MG63 (cell line): Measurements from ENCODE around the gene DGCR8. TPM values are rescaled to one million over a fixed set of nuclear protein-coding genes. Genes with fewer than 3 reads are reported as not detected.
A peak's percentile ranks its signal among the peaks of the same experiment; 100 is the strongest.

Experiments
- DNase-seq: peaks from one replicate; pipeline ENCODE4 v3.0.0-alpha.2; 2020
- H3K27me3 ChIP-seq: fragments of 250-450 bp; sonication (Bioruptor Pico); 2 replicates; pipeline ENCODE4 v1.5.1; 2020; ENCODE audit warnings: mild to moderate bottlenecking, moderate library complexity
- H3K36me3 ChIP-seq: fragments of 250-450 bp; sonication (Bioruptor Pico); 2 replicates; pipeline ENCODE4 v1.5.1; 2020; ENCODE audit warnings: mild to moderate bottlenecking, moderate library complexity
- H3K4me3 ChIP-seq: fragments of 250-450 bp; sonication (Bioruptor Pico); 2 replicates; pipeline ENCODE4 v1.5.1; 2020; ENCODE audit warnings: mild to moderate bottlenecking, moderate library complexity
- H3K9me3 ChIP-seq: fragments of 250-450 bp; sonication (Bioruptor Pico); 2 replicates; pipeline ENCODE4 v1.5.1; 2020; ENCODE audit warnings: mild to moderate bottlenecking, moderate library complexity
- total RNA-seq: library from RNA; depleted of rRNA; stranded (reverse); fragments of >200 nt; shearing (Covaris generic); gene quantifications from 2 replicates; pipeline ENCODE4 v1.2.3, GENCODE V29; 2014; ENCODE audit warnings: low replicate concordance

The DGCR8 gene
- total RNA-seq, 1 experiment from 2014 or later, result 31.0 TPM

DNA sequence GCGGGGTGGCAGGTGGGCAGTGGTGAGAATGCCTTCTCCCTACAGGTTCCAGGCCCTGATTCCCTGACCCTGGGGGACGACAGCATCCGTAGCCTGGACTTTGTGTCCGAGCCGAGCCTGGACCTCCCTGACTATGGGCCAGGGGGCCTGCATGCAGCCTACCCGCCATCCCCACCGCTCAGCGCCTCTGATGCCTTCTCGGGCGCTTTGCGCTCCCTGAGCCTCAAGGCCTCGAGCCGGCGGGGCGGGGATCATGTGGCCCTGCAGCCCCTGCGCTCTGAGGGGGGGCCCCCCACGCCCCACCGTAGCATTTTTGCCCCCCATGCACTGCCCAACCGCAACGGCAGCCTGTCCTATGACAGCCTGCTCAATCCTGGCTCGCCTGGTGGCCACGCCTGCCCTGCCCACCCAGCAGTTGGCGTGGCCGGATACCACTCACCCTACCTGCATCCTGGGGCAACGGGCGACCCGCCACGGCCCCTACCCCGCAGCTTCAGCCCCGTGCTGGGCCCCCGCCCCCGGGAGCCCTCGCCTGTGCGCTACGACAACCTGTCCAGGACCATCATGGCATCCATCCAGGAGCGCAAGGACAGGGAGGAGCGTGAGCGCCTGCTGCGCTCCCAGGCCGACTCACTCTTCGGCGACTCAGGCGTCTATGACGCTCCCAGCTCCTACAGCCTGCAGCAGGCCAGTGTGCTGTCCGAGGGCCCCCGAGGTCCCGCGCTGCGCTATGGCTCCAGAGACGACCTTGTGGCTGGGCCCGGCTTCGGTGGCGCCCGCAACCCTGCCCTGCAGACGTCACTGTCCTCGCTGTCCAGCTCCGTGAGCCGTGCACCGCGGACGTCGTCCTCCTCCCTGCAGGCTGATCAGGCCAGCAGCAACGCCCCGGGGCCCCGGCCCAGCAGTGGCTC is 62.9 kb downstream of the DGCR8 start:
- no peak for DNase-seq
- Histone ChIP-seq H3K27me3 (no peaks in the 10 kb centered on the region), H3K9me3 (no peaks in the 10 kb centered on the region), H3K4me3 (no peak overlapping the region), H3K36me3 (peaks cover 5% of the 10 kb centered on the region)

DNA sequence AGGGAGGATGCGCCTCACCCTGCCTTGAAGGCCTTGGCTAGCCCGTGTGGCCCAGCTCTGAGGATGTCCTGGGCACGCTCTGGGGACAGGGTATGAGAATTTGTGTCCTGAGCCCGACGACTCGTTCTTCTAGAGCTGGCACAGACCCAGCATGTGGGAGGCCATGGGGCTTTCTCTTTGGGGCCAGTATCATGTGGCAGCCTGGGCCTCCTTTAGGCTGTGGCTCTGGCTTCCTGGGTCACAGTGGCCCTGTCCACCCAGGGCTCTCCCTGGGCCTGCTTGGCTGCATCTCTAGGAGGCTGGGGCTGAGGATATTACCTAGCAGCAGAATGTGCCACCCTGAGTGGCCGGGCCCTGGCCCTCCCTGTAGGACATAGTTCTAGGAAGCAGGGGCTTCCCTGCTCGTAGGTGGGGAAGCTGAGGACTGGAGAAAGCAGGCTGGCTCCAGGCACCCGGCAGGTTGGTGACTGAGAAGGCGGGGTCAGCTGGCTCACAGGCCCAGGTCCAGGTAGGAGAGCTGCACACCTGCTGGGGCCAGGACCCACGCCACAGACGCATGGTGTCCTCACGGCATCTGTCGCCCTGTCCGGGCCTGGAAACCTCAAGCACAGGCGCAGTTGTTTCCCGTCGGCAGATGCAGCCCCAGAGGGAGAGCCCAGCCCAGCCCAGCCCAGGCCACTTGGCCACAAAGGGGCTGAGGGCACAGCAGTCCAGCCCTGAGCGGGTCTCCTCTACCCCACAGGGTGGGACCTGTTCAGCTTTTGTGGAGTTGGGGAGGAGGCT is 64.0 kb downstream of the DGCR8 start:
- Histone ChIP-seq H3K4me3 (no peak overlapping the region), H3K27me3 (no peaks in the 10 kb centered on the region), H3K36me3 (peaks cover 5% of the 10 kb centered on the region), H3K9me3 (no peaks in the 10 kb centered on the region)
- DNase-seq, result no peak

DNA sequence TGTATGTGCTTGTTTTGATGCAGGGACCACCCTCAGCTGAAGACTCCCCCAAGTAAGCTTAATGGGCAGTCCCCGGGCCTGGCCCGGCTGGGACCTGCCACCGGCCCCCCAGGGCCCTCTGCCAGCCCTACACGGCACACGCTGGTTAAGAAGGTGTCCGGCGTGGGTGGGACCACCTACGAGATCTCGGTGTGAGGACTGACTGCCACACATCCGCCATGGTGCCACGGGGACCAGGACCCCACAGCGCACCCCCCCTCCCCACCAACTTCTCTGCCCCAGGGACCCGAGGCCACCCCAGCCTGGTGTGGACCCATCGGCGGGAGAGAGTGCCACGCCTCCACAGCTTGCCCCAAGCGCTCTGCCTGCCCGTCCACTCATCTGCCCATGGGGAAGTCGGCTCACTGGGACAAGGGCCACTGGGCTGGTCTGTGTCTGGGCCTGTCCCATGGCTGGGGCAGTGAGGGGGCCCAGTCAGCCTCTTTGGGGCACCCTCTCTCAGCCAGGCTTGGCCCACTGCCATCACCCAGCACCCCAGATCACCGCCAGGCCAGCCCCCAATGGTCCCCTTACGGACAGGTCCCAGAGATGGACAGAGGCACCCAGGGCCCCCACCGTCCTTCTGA is 65.3 kb downstream of the DGCR8 start:
- no peak for DNase-seq
- H3K36me3 ChIP-seq, result peaks cover 2% of the 10 kb centered on the region; the same call in 1 of the 2 replicates
- no peaks in the 10 kb centered on the region for H3K27me3 ChIP-seq

DNA sequence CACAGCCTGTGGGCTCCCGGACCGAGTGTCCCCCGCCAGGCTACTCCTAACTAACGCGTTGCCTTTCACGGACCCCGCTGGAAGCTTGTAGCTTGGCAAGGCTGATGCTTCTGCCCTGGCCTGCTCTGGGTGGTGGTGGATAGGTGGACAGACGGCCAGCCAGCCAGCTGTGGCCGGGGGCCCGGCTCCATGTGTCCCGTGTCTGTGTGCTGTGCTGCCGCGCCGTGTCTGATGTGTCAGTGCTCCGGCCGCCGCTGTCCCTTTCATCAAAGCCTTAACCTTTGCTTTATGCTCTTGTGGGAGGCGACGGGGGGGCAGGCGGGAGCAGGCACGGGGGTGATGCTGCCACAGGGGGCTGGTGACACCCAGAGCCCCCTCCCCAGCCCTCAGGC is 65.8 kb downstream of the DGCR8 start:
- Histone ChIP-seq H3K27me3 (no peaks in the 10 kb centered on the region), H3K4me3 (no peak overlapping the region)
- no peak for DNase-seq

More for the DNA sequence above, 65.3 kb downstream of the DGCR8 start:
- Histone ChIP-seq H3K9me3 (no peaks in the 10 kb centered on the region), H3K4me3 (no peak overlapping the region)

DNA sequence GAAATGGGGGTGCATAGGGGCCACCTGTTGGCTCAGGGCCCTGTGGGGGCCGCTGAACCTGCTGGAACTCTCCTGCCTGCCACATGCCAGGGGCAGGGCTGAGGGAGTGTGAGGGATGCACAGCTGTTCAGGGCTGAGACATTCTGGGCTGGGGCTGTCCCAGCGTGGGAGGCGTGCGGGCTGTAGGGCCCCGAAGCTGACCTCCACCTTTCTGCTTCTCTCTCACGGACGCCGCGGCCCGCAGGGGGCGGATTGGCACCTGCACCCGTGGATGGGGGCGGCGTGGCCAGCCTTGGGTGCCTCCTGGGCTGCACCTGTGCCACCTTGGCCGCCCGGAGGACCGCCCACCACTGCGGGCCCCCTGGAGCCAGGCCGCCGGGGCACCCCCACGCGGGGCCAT is 66.7 kb downstream of the DGCR8 start:
- no peaks in the 10 kb centered on the region for H3K9me3 ChIP-seq
- no peak overlapping the region for H3K4me3 ChIP-seq
- H3K27me3 ChIP-seq, result no peaks in the 10 kb centered on the region
- DNase-seq, result no peak
- H3K36me3 ChIP-seq, result no peaks in the 10 kb centered on the region

More for the DNA sequence above, 65.8 kb downstream of the DGCR8 start:
- Histone ChIP-seq H3K36me3 (no peaks in the 10 kb centered on the region), H3K9me3 (no peaks in the 10 kb centered on the region)

DNA sequence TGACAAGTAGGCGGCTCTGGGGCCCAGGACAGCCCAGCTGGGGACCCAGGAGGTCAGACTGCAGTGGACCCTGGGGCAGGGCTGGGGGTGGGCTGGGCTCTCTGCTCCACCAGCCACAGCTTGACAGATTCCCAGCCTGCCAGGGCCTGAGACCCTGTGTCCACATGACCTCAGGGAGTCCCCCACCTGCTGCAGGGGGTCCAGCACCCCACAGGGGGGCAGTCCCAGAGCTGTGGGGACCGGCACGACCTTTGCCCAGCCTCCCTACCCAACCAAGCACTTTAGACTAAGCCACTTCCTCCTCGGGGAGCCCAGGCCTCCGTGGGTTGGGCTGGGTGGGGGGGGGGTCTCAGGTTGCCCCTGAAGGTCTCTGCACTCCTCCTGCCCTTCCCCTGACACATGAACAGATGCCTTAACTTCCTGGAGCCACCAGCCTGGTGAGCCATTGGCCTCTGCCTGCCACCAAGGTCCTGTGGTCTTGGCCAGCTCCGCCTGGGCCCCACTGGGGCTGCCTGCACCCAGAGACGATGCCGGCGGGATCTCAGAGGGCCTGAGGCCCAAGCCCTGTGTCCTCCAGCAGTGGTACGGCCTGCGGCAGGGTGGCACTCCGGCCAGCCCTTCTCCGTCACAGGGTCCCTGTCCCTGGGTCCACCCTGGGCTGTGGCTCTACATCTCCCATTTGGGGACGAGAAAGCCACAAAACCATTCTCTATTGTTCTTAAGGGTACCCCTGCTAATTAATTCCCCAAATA is 67.4 kb downstream of the DGCR8 start:
- Histone ChIP-seq H3K4me3 (no peak overlapping the region), H3K9me3 (no peaks in the 10 kb centered on the region), H3K27me3 (no peaks in the 10 kb centered on the region), H3K36me3 (no peaks in the 10 kb centered on the region)
- no peak for DNase-seq

DNA sequence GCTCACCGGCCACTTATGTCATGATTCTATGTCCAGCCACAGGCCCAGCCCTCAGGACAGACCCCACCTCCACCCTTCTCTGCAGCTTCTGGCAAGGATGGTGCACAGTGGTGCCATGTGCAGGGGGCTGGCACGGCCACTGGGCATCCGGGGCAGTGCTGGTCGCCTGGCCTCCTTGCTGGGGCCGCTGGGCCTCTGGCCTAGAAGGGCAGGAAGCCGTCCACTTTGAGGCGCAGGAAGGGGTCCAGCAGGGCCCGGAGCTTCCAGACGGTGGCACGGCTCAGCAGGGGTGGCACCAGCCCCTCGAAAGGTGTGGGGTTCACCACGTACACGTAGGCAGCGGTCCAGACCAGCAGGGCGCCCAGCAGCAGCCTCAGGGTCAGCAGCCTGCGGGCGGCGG is 68.4 kb downstream of the DGCR8 start:
- Histone ChIP-seq H3K36me3 (no peaks in the 10 kb centered on the region), H3K4me3 (no peak overlapping the region), H3K27me3 (no peaks in the 10 kb centered on the region), H3K9me3 (no peaks in the 10 kb centered on the region)
- DNase-seq, result no peak

DNA sequence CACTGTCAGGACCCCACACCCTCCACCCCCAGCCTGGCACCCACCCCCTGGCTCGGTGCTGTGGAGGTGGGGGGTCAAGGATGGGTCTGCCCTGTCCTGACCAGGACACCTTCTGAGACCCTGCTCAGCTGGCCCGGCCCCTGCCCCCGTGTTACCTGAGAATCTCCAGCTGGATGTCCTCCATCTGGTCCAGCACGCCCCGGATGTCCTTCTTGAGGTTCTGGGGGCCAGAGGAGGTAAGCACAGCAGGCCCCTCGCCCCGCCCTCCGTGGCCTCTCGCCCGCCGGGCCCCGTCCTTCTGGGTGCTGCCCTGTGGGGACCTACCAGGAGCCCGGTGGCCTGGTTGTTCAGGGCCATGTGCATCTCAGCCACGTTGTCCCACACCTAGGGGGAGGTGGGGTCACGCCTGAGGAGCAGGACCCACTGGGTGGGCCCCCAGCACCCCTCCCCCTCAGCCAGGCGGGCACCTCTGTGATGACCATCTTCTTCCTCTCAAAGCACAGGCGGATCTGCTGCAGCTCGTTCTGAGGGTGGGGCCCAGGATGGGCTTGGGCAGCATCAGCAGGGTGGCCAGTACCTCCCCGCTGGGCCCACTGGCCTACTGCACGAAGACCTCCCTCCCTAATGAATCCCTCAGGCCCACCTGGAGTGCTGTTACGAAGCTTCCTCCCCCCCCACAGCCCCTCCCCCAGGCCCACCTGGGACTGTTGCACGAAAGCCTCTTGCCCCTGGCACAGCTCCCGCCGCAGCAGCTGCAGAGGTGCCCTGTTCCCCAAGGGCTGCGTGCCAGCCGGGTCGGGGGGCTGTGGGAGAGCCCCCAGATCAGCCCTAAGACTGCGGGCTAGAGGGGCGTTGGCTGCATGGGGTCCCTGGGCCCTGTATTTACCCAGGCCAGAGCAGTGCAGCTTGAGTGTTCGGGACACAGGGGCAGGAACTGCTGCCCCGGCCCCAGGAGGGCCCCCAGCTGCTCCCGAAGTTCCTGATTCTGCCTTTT is 69.5 kb downstream of the DGCR8 start:
- Histone ChIP-seq H3K4me3 (no peak overlapping the region), H3K9me3 (no peaks in the 10 kb centered on the region), H3K27me3 (no peaks in the 10 kb centered on the region), H3K36me3 (no peaks in the 10 kb centered on the region)
- DNase-seq, result no peak

DNA sequence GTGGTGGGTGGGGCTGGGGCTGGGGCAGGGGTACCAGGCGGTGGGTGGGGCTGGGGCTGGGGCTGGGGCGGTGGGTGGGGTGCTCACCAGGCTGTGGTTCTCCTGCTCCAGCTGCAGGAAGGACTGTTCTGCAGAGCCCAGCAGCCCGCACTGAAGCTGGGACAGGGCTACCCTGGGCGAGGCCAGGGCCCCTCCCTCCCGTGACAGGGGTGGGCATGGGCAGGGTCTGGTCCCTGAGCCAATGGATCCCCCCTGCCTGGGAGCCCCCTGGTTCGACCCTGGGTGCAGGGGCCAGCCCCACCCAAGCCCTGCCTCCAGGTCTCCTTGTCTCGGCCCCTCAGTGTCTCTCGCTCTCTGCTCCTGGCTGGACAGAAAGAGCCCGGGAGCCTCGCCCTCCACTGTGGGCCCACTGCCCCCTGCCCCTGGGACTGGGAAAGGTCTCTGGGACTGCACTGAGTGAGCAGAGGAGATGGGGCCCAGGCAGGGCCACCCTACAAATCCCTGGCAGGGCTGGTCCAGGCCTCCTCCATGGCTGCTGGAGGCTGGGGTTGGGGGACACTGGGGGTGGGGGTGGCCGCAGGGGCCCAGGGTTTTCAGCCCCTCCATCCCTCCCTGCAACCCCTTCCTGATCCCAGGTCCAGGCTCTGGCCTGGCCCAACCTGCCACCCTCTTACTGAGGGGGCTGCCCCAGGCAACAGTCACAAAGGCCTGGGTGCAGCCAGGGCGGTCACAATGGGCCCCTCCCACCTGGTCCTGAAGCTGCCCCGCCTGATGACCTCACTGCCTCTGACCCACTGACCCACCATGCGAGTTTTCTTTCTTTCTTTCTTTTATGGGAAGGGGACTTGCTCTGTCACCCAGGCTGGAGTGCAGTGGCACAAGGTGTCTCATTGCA is 70.6 kb downstream of the DGCR8 start, which contains the start of gene CCDC188:
Gene CCDC188, minus strand, starts transcription at position 675 of the 895 bp plus-strand sequence. Its CDS starts 69 bp downstream, at position 606.
- no peaks in the 10 kb centered on the region for H3K36me3 ChIP-seq
- no peak for DNase-seq
- H3K27me3 ChIP-seq, result no peaks in the 10 kb centered on the region
- no peaks in the 10 kb centered on the region for H3K9me3 ChIP-seq
- no peak within 1 kb of the TSS for H3K4me3 ChIP-seq

DNA sequence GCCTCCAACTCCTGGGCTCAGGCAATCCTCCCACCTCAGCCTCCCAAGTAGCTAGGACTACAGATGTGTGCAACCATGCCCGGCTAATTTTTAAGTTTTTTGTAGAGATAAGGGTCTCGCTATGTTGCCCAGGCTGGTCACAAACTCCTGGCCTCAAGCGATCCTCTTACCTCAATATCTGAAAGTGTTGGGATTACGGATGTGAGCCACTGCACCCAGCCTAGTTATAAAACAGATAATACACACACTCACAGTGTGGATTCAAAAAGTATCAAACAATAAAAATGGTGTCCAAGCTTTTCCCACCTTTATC is 71.2 kb downstream of the DGCR8 start:
- Histone ChIP-seq H3K9me3 (no peaks in the 10 kb centered on the region), H3K4me3 (no peak overlapping the region), H3K36me3 (no peaks in the 10 kb centered on the region), H3K27me3 (no peaks in the 10 kb centered on the region)
- no peak for DNase-seq

DNA sequence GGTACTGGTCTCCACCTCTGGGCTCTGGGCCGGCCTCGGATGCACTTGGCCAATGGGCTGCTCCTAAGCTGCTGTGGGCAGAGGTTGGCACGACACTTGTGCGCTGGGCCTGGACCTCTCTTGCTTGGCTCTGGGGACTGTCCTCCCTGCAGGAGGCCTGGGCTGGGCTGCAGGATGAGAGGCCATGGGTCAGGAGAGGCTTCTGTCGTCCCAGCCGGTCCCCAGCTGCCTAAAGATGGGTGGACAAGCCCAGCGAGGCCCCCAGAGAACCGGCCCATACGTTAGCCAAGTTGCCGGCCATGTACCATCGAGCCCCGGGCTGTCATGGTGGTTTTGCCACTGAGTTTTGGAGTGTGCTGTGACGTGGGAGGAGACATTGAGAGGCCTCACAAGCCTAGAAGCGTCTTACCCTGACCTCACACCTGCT is 72.4 kb downstream of the DGCR8 start:
- H3K27me3 ChIP-seq, result no peaks in the 10 kb centered on the region
- no peaks in the 10 kb centered on the region for H3K36me3 ChIP-seq
- DNase-seq, result no peak
- no peaks in the 10 kb centered on the region for H3K9me3 ChIP-seq
- H3K4me3 ChIP-seq, result no peak overlapping the region

DNA sequence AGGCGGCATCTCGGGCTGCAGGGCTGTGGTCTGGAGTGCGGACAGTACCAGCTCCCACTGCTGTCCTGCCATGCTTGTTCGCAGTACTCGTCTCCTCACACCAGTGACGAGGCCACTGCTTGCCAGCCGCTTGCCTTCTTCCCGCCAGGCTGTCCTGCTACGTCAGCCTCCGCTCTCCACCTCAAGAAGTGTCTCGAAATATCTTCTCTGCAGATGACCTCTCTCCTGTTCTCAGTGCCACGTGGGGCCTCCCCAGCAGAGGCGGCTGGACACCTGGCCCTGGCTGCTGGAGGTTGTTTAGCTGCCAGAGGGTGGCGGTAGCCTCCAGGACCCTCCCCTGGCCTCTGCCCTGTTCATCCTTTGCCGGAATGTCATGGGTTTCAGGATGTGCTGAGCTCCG is 73.9 kb downstream of the DGCR8 start:
- no peaks in the 10 kb centered on the region for H3K9me3 ChIP-seq
- H3K36me3 ChIP-seq, result no peaks in the 10 kb centered on the region
- DNase-seq, result no peak
- H3K27me3 ChIP-seq, result no peaks in the 10 kb centered on the region
- H3K4me3 ChIP-seq, result no peak overlapping the region

DNA sequence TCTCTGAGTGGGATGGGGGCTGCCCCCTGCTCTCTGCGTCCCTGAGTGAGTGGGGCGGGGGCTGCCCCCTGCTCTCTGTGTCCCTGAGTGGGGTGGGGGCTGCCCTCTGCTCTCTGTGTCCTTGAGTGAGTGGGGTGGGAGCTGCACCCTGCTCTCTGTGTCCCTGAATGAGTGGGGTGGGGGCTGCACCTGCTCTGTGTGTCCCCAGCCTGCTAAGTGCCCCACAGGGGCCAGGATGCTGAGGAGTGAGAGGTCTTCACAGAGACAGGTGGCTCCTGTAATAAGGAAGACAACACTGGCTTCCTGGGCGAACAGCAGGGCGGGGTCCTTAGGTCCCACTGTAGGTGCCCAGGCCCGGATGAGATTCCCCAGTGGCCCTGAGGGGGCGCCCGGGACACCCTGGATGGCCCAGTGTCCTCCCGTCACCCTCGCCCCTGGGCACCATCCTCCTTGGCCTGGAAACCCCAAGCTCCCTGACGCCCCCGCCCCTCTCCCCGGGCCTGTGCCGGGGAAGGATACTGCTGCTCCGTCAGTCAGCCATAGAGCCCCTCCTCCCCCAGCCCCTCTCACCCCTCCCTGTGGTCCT is 74.7 kb downstream of the DGCR8 start:
- H3K36me3 ChIP-seq, result no peaks in the 10 kb centered on the region
- no peak for DNase-seq
- no peaks in the 10 kb centered on the region for H3K27me3 ChIP-seq
- H3K4me3 ChIP-seq, result no peak overlapping the region
- H3K9me3 ChIP-seq, result no peaks in the 10 kb centered on the region

DNA sequence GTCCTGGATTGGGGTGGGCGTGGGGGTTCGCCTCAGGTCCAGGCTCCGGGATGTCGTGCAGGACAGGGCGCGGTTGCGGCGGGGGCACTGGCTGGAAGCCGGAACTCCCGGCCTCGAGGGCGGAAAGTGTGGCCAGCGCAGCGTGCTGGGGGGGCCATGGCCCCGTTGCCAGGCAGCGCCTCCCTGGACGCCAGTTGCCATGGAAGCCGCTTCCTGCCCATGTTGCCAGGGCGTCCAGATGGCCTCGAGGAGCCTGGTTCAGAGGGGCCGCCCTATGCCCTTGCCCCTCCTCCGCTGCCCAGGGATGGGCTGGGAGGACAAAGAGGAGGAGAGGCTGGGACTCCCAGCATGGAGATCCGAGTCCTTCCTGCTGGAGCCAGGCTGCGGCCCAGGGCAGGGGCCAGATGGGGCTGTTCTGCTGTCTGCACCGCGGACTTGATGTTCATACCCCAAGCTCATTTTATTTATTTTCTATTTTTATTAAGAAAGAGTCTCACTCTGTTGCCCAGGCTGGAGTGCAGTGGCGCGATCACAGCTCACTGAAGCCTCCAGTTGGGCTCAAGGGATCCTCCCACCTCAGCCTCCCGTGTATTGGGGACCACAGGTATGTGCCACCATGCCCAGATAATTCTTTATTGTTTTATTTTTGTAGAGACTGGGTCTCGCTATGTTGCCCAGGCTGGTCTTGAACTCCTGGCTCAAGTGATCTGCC is 75.4 kb downstream of the DGCR8 start:
- Histone ChIP-seq H3K4me3 (no peak overlapping the region), H3K9me3 (no peaks in the 10 kb centered on the region), H3K27me3 (no peaks in the 10 kb centered on the region), H3K36me3 (no peaks in the 10 kb centered on the region)
- peak; percentile 23 for DNase-seq
